Type B pancreatic cell (in vitro differentiated cells): Measurements from ENCODE around the gene PSMC5. TPM values are rescaled to one million over a fixed set of nuclear protein-coding genes. Genes with fewer than 3 reads are reported as not detected.

Source experiments
- DNase-seq: peaks from one replicate; pipeline ENCODE4 v3.0.0; 2021; ENCODE audit warnings: mixed read lengths; ENCODE audit not compliant: unreplicated experiment; ENCODE audit errors: extremely low spot score
- H3K27ac Mint-ChIP-seq: 2 replicates; pipeline ENCODE4 v1.8.0; 2021; ENCODE audit warnings: mild to moderate bottlenecking, mixed read lengths
- H3K27me3 Mint-ChIP-seq: 2 replicates; pipeline ENCODE4 v1.8.0; 2021; ENCODE audit warnings: mixed read lengths
- H3K36me3 Mint-ChIP-seq: 2 replicates; pipeline ENCODE4 v1.8.0; 2021; ENCODE audit warnings: mixed read lengths
- H3K4me1 Mint-ChIP-seq: one replicate; pipeline ENCODE4 v1.8.0; 2021; ENCODE audit warnings: mixed read lengths; ENCODE audit not compliant: unreplicated experiment
- H3K4me3 Mint-ChIP-seq: 2 replicates; pipeline ENCODE4 v1.8.0; 2021; ENCODE audit warnings: mild to moderate bottlenecking, mixed read lengths
- H3K9me3 Mint-ChIP-seq: 2 replicates; pipeline ENCODE4 v1.8.0; 2021; ENCODE audit warnings: mixed read lengths
- total RNA-seq: library from RNA; stranded (reverse); gene quantifications from 2 replicates; pipeline ENCODE4 v1.2.1, GENCODE V29; 2021; ENCODE audit warnings: low replicate concordance
- TF ChIP-seq, protein P1 (sequence below): fragments of 200-600 bp; sonication (generic); conservative IDR thresholded peaks from 2 replicates; pipeline ENCODE4 v1.5.0; 2021; ENCODE audit warnings: antibody characterized with exemption, mild to moderate bottlenecking

Gene PSMC5
- total RNA-seq, 1 donor from 2014 or later: 112 TPM

DNA sequence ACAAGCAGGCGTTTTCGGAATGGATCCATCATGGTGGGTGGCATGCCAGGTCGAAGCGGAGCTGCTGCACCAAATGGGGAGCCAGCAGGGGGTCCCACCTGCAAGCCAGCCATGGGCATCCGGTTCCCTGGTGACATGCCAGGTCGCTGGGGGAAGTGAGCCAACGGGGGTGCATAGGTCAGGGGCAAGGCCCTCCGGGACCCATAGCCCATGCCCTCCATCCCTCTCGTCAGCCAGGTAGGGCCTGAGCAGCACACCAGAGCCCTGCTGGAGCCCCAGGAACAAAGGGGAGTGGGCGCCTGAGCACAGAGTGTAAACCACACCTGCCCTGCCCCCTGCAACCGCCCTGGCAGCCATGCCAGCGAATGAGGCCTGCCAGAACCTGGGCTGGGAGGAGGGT, 10.2 kb downstream of the PSMC5 start:
- H3K36me3 Mint-ChIP-seq: peaks cover 12% of the 10 kb centered on the region
- H3K27me3 Mint-ChIP-seq: no peaks in the 10 kb centered on the region
- DNase-seq: no peak
- TF ChIP-seq, protein P1, sequence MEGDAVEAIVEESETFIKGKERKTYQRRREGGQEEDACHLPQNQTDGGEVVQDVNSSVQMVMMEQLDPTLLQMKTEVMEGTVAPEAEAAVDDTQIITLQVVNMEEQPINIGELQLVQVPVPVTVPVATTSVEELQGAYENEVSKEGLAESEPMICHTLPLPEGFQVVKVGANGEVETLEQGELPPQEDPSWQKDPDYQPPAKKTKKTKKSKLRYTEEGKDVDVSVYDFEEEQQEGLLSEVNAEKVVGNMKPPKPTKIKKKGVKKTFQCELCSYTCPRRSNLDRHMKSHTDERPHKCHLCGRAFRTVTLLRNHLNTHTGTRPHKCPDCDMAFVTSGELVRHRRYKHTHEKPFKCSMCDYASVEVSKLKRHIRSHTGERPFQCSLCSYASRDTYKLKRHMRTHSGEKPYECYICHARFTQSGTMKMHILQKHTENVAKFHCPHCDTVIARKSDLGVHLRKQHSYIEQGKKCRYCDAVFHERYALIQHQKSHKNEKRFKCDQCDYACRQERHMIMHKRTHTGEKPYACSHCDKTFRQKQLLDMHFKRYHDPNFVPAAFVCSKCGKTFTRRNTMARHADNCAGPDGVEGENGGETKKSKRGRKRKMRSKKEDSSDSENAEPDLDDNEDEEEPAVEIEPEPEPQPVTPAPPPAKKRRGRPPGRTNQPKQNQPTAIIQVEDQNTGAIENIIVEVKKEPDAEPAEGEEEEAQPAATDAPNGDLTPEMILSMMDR: no peak
- H3K4me3 Mint-ChIP-seq: no peak overlapping the region
- H3K4me1 Mint-ChIP-seq: peaks cover 28% of the 10 kb centered on the region
- H3K27ac Mint-ChIP-seq: no peak overlapping the region
- H3K9me3 Mint-ChIP-seq: no peaks in the 10 kb centered on the region

DNA sequence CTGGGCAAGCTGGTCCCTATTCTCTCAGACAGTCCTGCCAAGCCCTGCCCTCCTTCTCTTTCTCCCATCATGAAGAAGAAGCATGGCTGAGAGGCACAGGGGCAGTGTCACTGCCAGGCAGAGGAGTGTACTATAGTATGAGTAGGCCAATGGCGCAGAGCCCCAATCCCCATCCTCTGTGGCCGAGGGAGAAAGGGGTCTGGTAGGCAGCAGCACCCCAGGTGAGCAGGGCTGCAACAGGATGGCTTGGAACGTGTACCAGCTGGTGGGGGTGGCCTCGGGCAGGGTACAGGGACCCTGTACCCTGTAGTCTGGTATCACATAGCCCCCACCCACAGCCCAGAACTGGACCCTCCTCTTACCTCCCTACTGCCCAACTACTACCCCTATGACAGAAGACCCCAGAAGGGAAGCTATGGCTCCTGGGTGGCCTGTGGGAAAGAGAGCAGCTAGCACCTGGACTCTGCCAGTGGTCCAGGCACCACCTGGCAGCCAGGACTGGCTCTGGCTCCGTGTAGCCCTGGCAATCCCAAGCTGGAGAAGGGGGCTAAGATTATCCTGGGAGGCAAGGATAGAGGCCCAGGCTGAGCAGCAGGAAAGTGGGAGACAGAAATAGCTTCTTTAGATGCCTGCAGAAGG, 10.8 kb downstream of the PSMC5 start:
- no peak for DNase-seq
- Mint-ChIP-seq H3K27me3 (no peaks in the 10 kb centered on the region), H3K36me3 (peaks cover 12% of the 10 kb centered on the region), H3K4me1 (peaks cover 28% of the 10 kb centered on the region), H3K9me3 (no peaks in the 10 kb centered on the region), H3K4me3 (peak overlapping the region; percentile 22), H3K27ac (peak overlapping the region; percentile 80)
- TF ChIP-seq, protein P1: no peak

GRCh38 chr17:63838631-63839171, 11.5 kb downstream of the PSMC5 start:
- no peak for DNase-seq
- TF ChIP-seq, protein P1: no peak
- Mint-ChIP-seq H3K27me3 (no peaks in the 10 kb centered on the region), H3K27ac (peak overlapping the region; percentile 80), H3K36me3 (peaks cover 11% of the 10 kb centered on the region), H3K9me3 (no peaks in the 10 kb centered on the region), H3K4me1 (peaks cover 30% of the 10 kb centered on the region), H3K4me3 (peak overlapping the region; percentile 76)

- no peaks in the 10 kb centered on the region for H3K9me3 Mint-ChIP-seq
- peak overlapping the region; percentile 97 for H3K4me3 Mint-ChIP-seq
- peak overlapping the region; percentile 94 for H3K27ac Mint-ChIP-seq
- peaks cover 5% of the 10 kb centered on the region for H3K27me3 Mint-ChIP-seq
- DNase-seq: no peak
- peaks cover 3% of the 10 kb centered on the region for H3K36me3 Mint-ChIP-seq
- TF ChIP-seq, protein P1: no peak
- H3K4me1 Mint-ChIP-seq: peaks cover 33% of the 10 kb centered on the region
These were observed 13.5 kb downstream of the PSMC5 start for GRCh38 chr17:63840591-63841349.

- H3K4me1 Mint-ChIP-seq: peaks cover 33% of the 10 kb centered on the region
- peaks cover 8% of the 10 kb centered on the region for H3K27me3 Mint-ChIP-seq
- H3K9me3 Mint-ChIP-seq: no peaks in the 10 kb centered on the region
- peak overlapping the region; percentile 97 for H3K4me3 Mint-ChIP-seq
- no peak for DNase-seq
- H3K27ac Mint-ChIP-seq: peak overlapping the region; percentile 94
- TF ChIP-seq, protein P1: no peak
- peaks cover 3% of the 10 kb centered on the region for H3K36me3 Mint-ChIP-seq
These were observed 14.3 kb downstream of the PSMC5 start for GRCh38 chr17:63841350-63842172.
